CD4-positive, alpha-beta memory T cell (primary cell): Measurements from ENCODE around the gene PFDN1. TPM values are rescaled to one million over a fixed set of nuclear protein-coding genes. Genes with fewer than 3 reads are reported as not detected.
"Not testable (repeated sequence)": the region's sequence is repeated elsewhere in the genome, so short reads cannot be mapped to it uniquely, and the experiment has no call there.

Source experiments
- CTCF ChIA-PET: fragments of 350-600 bp; sonication (Branson Sonifier 250); formaldehyde crosslinking; loops from one replicate; lab custom pipeline; 2021; ENCODE audit warnings: inconsistent platforms; ENCODE audit not compliant: partially characterized antibody; lab: Charles Lee
- POLR2A ChIA-PET: fragments of 350-600 bp; sonication (Branson Sonifier 250); formaldehyde crosslinking; loops from one replicate; lab custom pipeline; 2021; ENCODE audit not compliant: partially characterized antibody; lab: Charles Lee
- DNase-seq, 5 donors: peaks; one replicate each; pipeline versions ENCODE4 v3.0.0 to v3.0.0-alpha.2; 2020 to 2022; ENCODE audit warnings: mixed read lengths in 1 of 5
- H3K27ac ChIP-seq: one replicate; pipeline ENCODE4 v1.7.0; 2013; ENCODE audit warnings: low read depth, low read length
- H3K27me3 ChIP-seq: 2 replicates; pipeline ENCODE4 v1.7.0; 2013; ENCODE audit warnings: mild to moderate bottlenecking, low read length, moderate library complexity; ENCODE audit not compliant: insufficient read depth
- H3K36me3 ChIP-seq: 2 replicates; pipeline ENCODE4 v1.7.0; 2013; ENCODE audit warnings: mild to moderate bottlenecking, low read length, moderate library complexity; ENCODE audit not compliant: insufficient read depth
- H3K4me1 ChIP-seq: 2 replicates; pipeline ENCODE4 v1.7.0; 2013; ENCODE audit warnings: mild to moderate bottlenecking, low read length, moderate library complexity; ENCODE audit not compliant: insufficient read depth
- H3K4me3 ChIP-seq, 2 donors: one replicate each; pipeline ENCODE4 v1.7.0; 2013; ENCODE audit warnings: low read length in 2 of 2, mild to moderate bottlenecking in 1 of 2
- H3K9me3 ChIP-seq, 2 donors: one replicate each; pipeline ENCODE4 v1.7.0; 2013; ENCODE audit warnings: low read length in 2 of 2, control low read depth in 1 of 2; ENCODE audit not compliant: control insufficient read depth in 1 of 2
- H3K27ac Mint-ChIP-seq, 7 donors: one replicate each; pipeline ENCODE4 v1.8.0; 2020 to 2021; ENCODE audit warnings: mixed read lengths in 7 of 7, mild to moderate bottlenecking in 6 of 7, inconsistent platforms in 3 of 7, moderate library complexity in 3 of 7
- H3K27me3 Mint-ChIP-seq, 2 donors: one replicate each; pipeline ENCODE4 v1.8.0; 2020 to 2021; ENCODE audit warnings: mixed read lengths in 2 of 2
- H3K36me3 Mint-ChIP-seq, 2 donors: one replicate each; pipeline ENCODE4 v1.8.0; 2020 to 2021; ENCODE audit warnings: mixed read lengths in 2 of 2, inconsistent platforms in 1 of 2, mild to moderate bottlenecking in 1 of 2
- H3K4me1 Mint-ChIP-seq, 4 donors: one replicate each; pipeline ENCODE4 v1.8.0; 2020 to 2021; ENCODE audit warnings: mixed read lengths in 4 of 4, mild to moderate bottlenecking in 1 of 4
- H3K4me3 Mint-ChIP-seq, 8 donors: one replicate each; pipeline ENCODE4 v1.8.0; 2020 to 2021; ENCODE audit warnings: mixed read lengths in 8 of 8, mild to moderate bottlenecking in 7 of 8, moderate library complexity in 6 of 8, inconsistent platforms in 3 of 8
- H3K9me3 Mint-ChIP-seq, 8 donors: one replicate each; pipeline ENCODE4 v1.8.0; 2020 to 2021; ENCODE audit warnings: mixed read lengths in 8 of 8, mild to moderate bottlenecking in 5 of 8, inconsistent platforms in 3 of 8, moderate library complexity in 1 of 8
- intact Hi-C: fragments of 100-400 bp; cut with micrococcal nuclease; formaldehyde crosslinking; loops from one replicate; pipeline ENCODE4 v1.15.1; 2023
- polyA plus RNA-seq, 2 donors: library from polyadenylated mRNA; unstranded; fragments of 300-500 nt; fragmentation: Illumina TruSeq; gene quantifications; one replicate each; pipeline ENCODE4 v1.2.3, GENCODE V29; 2021
- total RNA-seq, 2 experiments: library from RNA; stranded (reverse); gene quantifications; one replicate each; pipeline ENCODE4 v1.2.3, GENCODE V29; 2021

Gene PFDN1
- total and polyA plus RNA-seq, 4 experiments from 2014 or later = 24.8 to 223 (median 70.9) TPM

DNA sequence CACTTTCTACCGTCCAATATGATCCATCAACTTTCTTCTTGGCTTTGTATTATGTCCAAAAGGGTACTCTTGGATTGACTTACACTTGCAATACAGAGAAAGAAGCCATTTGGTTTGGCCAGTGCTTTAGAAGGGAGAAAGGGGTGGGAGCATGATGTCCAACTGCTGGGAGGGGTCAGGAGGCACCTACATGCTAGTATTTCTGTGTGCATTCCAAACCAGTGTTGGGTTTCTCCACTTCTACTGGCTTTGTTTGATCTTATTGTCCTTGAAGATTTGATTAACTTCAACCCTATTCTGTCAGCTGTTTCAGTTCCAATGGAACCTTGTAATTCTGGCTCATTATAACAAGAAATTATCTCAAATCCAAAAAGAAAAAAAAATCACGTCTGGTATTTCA is 100.3 kb downstream of the PFDN1 start:
- ChIA-PET POLR2A (no interaction called here), CTCF (no interaction called here)
- intact Hi-C loops = no loop called here
- Mint-ChIP-seq H3K4me3 (no peak overlapping the region), H3K27me3 (no peaks in the 10 kb centered on the region), H3K36me3 (peaks cover 2 to 9% of the 10 kb centered on the region in 2 donors), H3K9me3 (no peaks in the 10 kb centered on the region), H3K27ac (no peak overlapping the region), H3K4me1 (no peaks in the 10 kb centered on the region)
- no peak for DNase-seq
- H3K4me3 ChIP-seq = no peak overlapping the region
- H3K9me3 ChIP-seq = no peaks in the 10 kb centered on the region
- no peak overlapping the region for H3K27ac ChIP-seq
- no peaks in the 10 kb centered on the region for H3K36me3 ChIP-seq
- no peaks in the 10 kb centered on the region for H3K4me1 ChIP-seq
- no peaks in the 10 kb centered on the region for H3K27me3 ChIP-seq

DNA sequence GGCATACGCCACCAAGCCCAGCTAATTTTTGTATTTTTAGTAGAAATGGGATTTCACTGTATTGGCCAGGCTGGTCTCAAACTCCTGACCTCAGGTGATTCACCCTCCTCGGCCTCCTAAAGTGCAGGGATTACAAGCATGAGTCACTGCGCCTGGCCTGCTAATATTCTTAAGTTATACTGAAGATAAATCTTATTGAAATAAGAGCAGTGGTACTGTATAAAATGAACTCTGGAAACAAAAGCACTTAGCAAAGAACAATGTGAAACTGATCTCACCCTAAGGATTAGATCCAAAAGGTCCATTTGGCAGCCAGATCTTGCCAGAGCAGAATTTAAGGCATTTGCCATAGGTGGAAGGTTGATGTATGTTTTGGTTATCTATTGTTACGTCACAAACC is 100.8 kb downstream of the PFDN1 start:
- no peak overlapping the region for H3K4me3 Mint-ChIP-seq
- no peaks in the 10 kb centered on the region for H3K4me1 Mint-ChIP-seq
- no peak for DNase-seq
- H3K9me3 Mint-ChIP-seq = no peaks in the 10 kb centered on the region
- no peaks in the 10 kb centered on the region for H3K9me3 ChIP-seq
- H3K36me3 Mint-ChIP-seq = peaks cover 2 to 9% of the 10 kb centered on the region in 2 donors
- POLR2A ChIA-PET = no interaction called here
- no peak overlapping the region for H3K27ac Mint-ChIP-seq
- no peaks in the 10 kb centered on the region for H3K27me3 Mint-ChIP-seq
- intact Hi-C loops = no loop called here
- CTCF ChIA-PET = no interaction called here
- H3K27ac ChIP-seq = no peak overlapping the region
- no peak overlapping the region for H3K4me3 ChIP-seq
- H3K27me3 ChIP-seq = no peaks in the 10 kb centered on the region
- no peaks in the 10 kb centered on the region for H3K4me1 ChIP-seq
- no peaks in the 10 kb centered on the region for H3K36me3 ChIP-seq

DNA sequence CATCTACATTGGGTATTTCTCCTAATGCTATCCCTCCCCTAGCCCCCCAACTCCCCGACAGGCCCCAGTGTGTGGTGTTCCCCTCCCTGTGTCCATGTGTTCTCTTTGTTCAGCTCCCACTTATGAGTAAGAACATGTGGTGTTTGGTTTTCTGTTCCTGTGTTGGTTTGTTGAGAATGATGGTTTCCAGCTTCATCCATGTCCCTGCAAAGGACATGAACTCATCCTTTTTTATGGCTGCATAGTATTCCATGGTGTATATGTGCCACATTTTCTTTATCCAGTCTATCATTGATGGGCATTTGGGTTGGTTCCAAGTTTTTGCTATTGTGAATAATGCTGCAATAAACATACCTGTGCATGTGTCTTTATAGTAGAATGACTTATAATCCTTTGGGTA is 104.0 kb downstream of the PFDN1 start:
- CTCF ChIA-PET, H3K27me3 ChIP-seq: not testable (repeated sequence)

DNA sequence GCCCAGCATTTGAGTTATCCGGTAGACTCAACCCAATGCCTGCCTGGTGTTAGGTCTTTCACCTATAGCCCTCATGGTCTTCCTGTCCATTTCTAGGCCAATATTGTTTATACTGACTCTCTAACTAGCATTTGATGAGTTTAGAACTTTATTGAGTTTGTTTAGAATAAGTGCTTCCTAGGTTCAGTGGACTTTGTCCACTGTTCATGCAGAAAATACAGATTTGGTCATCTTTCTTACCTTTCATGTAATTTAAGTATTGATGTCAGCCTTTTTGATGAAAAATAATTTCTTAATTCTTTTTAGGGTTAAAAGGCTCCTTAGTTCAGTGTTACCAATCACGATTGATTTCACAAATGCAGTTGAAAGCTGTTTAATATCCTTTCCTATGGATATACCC is 105.9 kb downstream of the PFDN1 start:
- H3K27ac Mint-ChIP-seq = no peak overlapping the region
- peaks cover 2 to 9% of the 10 kb centered on the region in 2 donors for H3K36me3 Mint-ChIP-seq
- no peaks in the 10 kb centered on the region for H3K27me3 Mint-ChIP-seq
- Histone ChIP-seq H3K27ac (no peak overlapping the region), H3K4me3 (no peak overlapping the region), H3K9me3 (no peaks in the 10 kb centered on the region), H3K36me3 (no peaks in the 10 kb centered on the region), H3K4me1 (no peaks in the 10 kb centered on the region), H3K27me3 (no peaks in the 10 kb centered on the region)
- POLR2A ChIA-PET = no interaction called here
- no peak for DNase-seq
- H3K4me1 Mint-ChIP-seq = no peaks in the 10 kb centered on the region
- CTCF ChIA-PET = interaction anchor here (0.6 kb wide), 2 partner anchors 9 to 116 kb away, joined by 3 to 4 read pairs; no protein-coding TSS in a partner anchor
- H3K4me3 Mint-ChIP-seq = no peak overlapping the region
- intact Hi-C loops = no loop called here
- no peaks in the 10 kb centered on the region for H3K9me3 Mint-ChIP-seq

More for the DNA sequence above, 104.0 kb downstream of the PFDN1 start:
- DNase-seq, H3K27ac ChIP-seq, POLR2A ChIA-PET, H3K27ac Mint-ChIP-seq, H3K4me3 Mint-ChIP-seq, intact Hi-C loops, H3K9me3 ChIP-seq, H3K4me1 ChIP-seq, H3K4me1 Mint-ChIP-seq, H3K9me3 Mint-ChIP-seq, H3K36me3 ChIP-seq, H3K36me3 Mint-ChIP-seq, H3K4me3 ChIP-seq, H3K27me3 Mint-ChIP-seq: not testable (repeated sequence)

DNA sequence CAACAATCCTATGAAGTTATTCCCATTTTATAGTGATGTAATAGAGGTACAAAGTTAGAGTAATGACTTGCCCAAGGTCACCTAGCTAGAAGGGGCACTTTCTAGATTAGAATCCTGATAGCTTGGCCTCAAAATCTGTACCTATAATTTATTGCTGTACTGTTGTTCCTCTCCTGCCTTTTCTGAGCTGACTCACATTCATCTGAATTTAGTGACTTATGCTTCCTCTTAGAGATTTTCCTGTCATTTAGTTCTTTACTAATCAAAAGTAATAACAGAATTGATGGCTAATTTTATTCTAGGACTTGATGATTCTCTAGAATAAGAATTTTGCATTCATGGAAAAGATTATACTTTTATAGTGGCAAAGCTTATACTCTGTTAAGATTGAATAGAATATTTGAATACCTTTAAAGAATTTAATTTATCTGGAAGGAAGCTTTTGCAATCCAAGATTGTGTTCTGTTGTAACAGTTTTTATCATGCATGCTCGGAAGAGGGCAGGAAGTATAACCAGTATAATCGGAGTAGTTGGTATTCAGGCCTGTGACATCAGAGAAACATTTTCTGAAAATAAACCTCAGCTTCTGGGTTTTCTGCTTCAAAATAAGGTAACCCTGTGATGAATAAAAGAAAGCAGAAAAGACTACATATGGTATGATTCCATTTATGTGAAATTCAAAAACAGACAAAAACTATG is 106.6 kb downstream of the PFDN1 start:
- Histone ChIP-seq H3K4me1 (no peaks in the 10 kb centered on the region), H3K27me3 (no peaks in the 10 kb centered on the region), H3K9me3 (no peaks in the 10 kb centered on the region), H3K4me3 (no peak overlapping the region), H3K27ac (no peak overlapping the region), H3K36me3 (no peaks in the 10 kb centered on the region)
- DNase-seq = no peak
- CTCF ChIA-PET = interaction anchor here (0.6 to 0.7 kb wide), 2 partner anchors 8 to 111 kb away, joined by 3 to 4 read pairs; no protein-coding TSS in a partner anchor
- Mint-ChIP-seq H3K4me3 (no peak overlapping the region), H3K27me3 (no peaks in the 10 kb centered on the region), H3K36me3 (peaks cover 2 to 5% of the 10 kb centered on the region in 2 donors), H3K9me3 (no peaks in the 10 kb centered on the region), H3K4me1 (no peaks in the 10 kb centered on the region), H3K27ac (no peak overlapping the region)
- POLR2A ChIA-PET = no interaction called here
- intact Hi-C loops = no loop called here

Other genes starting within 250 kb of the PFDN1 start
- 10 to 100 TPM; 31.2 to 36.2 TPM for gene PURA, start 189.0 kb downstream of the PFDN1 start, total RNA-seq
- 1 to 10 TPM; 2.5 to 4.7 TPM for gene PURA, start 189.0 kb downstream of the PFDN1 start, polyA plus RNA-seq
- 10 to 100 TPM; 13.7 to 14.9 TPM for gene IGIP, start 177.2 kb downstream of the PFDN1 start, total RNA-seq
- under 1 TPM; 0.27 to 0.78 TPM for gene IGIP, start 177.2 kb downstream of the PFDN1 start, polyA plus RNA-seq
- 1 to 10 TPM; 5.0 to 6.3 TPM for gene CYSTM1, start 127.9 kb downstream of the PFDN1 start, total RNA-seq
- 10 to 100 TPM; 12.8 to 21.1 TPM for gene CYSTM1, start 127.9 kb downstream of the PFDN1 start, polyA plus RNA-seq
- gene HBEGF, start 43.5 kb upstream of the PFDN1 start, total RNA-seq = under 1 TPM; 0.52 to 0.86 TPM
- 1 to 10 TPM; 1.2 to 2.4 TPM for gene HBEGF, start 43.5 kb upstream of the PFDN1 start, polyA plus RNA-seq
- gene SLC4A9, start 57.1 kb upstream of the PFDN1 start, total RNA-seq = not detected
- gene SLC4A9, start 57.1 kb upstream of the PFDN1 start, polyA plus RNA-seq = not detected
- 100 to 1,000 TPM; 228 to 252 TPM for gene ANKHD1, start 98.7 kb upstream of the PFDN1 start, total RNA-seq
- gene ANKHD1, start 98.7 kb upstream of the PFDN1 start, polyA plus RNA-seq = 100 to 1,000 TPM in 1 of 2 donors, 10 to 100 TPM in 1; 58.6 to 100 TPM
- 10 to 100 TPM; 15.3 to 18.8 TPM for gene EIF4EBP3, start 244.6 kb upstream of the PFDN1 start, total RNA-seq
- gene EIF4EBP3, start 244.6 kb upstream of the PFDN1 start, polyA plus RNA-seq = 10 to 100 TPM; 31.9 to 44.3 TPM